GM19238 (cell line): ENCODE data around the gene SCUBE2.
"Not testable (repeated sequence)": the region's sequence is repeated elsewhere in the genome, so short reads cannot be mapped to it uniquely, and the experiment has no call there.

Experiments
- DNase-seq: peaks from one replicate; pipeline ENCODE4 v3.0.0; 2011; ENCODE audit warnings: low spot score; ENCODE audit not compliant: insufficient read length

SCUBE2 gene

GRCh38 chr11:9013373-9013772 is 78.0 kb downstream of the SCUBE2 start:
- no peak for DNase-seq

DNA sequence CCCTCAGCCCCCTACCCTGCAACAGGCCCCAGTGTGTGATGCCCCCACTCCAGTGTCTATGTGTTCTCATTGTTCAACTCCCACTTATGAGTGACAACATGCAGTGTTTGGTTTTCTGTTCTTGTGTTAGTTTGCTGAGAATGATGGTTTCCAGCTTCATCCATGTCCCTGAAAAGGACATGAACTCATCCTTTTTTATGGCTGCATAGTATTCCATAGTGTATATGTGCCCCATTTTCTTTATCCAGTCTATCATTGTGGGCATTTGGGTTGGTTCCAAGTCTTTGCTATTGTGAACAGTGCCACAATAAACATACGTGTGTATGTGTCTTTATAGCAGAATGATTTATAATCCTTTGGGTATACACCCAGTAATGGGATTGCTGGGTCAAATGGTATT is 81.9 kb downstream of the SCUBE2 start:
- not testable (repeated sequence) for DNase-seq

- DNase-seq = no peak
These were observed 82.7 kb downstream of the SCUBE2 start for GRCh38 chr11:9008661-9009060.

- DNase-seq = no peak
These were observed 83.3 kb downstream of the SCUBE2 start for GRCh38 chr11:9008011-9008550.

DNA sequence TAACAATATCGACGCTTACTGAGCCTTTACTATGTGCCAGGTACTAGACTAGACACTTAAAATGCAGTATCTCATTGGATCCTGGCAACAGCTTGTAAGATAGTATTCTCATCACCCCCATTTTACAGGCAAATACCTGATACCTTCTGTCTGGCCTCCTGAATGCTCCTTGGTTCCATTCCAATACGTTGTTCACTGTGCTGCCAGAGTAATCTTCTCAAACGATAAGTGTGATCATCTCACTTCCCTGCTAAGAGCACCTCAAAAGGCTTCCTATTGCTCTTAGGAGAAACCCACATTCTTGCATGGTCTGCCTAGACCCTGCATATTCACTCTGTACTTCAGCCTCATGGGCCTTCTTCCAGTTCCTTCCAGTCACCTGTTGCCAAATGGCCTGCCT is 86.3 kb downstream of the SCUBE2 start:
- no peak for DNase-seq

GRCh38 chr11:9004183-9004926 is 87.0 kb downstream of the SCUBE2 start:
- DNase-seq = no peak

GRCh38 chr11:9003573-9004182 is 87.7 kb downstream of the SCUBE2 start, which contains the start of gene NRIP3:
NRIP3 (minus strand) TSS chr11:9004001; CDS start chr11:9003935, 66 bp downstream.
- DNase-seq = peak; percentile 40

DNA sequence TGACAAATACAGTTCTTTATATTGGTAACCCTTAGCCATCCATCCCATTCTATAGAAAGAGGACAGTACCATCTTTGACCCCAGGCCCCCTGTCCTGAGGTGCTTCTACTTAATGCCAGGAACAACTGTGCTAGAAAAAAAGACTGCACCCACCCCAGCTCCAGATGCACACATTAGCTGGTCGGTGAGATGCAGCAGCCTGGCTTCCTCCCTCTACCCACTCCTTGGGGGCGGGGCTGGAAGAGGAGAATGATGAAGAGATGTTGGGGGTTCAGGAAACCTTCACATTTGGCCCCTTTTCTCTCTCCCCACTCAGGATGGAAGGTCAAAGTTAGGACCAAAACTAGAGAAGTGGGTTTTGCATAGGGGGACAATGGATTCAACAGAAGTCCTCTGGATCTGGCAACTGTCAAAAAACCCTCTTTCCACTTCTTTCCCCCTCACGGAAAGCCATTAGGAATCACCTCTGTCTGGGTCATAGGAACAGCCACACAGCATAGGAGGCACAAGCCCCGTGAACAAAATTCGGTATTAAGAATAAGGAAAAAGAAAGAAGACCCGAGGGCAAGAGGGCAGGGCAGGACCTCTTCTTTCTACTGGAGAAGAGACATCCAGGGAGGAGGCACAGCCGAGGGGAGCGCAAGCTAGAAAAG is 88.4 kb downstream of the SCUBE2 start:
- DNase-seq = no peak

DNA sequence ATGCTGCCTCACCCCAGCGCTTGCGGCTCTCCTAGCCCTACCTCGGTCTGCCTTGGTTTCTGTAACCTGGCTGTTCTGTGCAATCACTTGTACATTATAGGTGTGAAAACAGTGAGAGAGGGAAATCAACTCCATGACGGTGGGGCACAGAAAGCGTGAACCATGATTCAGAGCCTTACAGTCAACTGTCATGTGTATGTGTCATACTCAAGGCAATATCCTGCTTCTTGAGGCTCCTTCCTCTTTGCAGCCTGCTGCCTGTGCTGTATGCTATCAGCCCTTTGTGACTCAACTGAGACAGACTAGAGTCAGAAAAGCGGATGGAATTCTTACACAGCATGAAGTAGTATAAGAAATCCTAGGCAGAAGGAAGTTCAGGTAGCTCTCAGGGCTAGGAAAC is 89.7 kb downstream of the SCUBE2 start:
- no peak for DNase-seq

- DNase-seq = no peak
These were observed 93.4 kb downstream of the SCUBE2 start for GRCh38 chr11:8998017-8998416.

GRCh38 chr11:8997451-8997850 is 93.9 kb downstream of the SCUBE2 start:
- no peak for DNase-seq

DNA sequence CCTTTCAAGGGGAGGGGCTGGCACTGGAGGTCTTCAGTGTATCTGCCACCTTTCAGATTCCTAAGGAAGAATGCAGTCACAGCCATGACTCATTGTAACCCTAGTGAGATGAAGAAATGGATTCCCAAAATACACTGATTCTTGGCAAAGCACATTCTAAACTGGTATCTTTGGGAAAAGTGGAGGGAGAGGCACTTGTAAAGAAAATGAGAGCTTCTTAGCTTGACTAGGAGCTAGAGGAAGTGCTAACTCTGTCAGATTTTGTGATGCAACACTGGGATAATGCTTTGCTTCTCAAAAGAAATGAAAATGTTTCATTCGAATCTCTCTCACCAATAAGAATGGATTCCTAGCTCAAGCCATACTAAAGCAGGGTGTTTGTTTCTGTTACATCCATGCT is 101.9 kb downstream of the SCUBE2 start:
- DNase-seq = no peak

- DNase-seq = no peak
These were observed 102.8 kb downstream of the SCUBE2 start for GRCh38 chr11:8988329-8989234.

DNA sequence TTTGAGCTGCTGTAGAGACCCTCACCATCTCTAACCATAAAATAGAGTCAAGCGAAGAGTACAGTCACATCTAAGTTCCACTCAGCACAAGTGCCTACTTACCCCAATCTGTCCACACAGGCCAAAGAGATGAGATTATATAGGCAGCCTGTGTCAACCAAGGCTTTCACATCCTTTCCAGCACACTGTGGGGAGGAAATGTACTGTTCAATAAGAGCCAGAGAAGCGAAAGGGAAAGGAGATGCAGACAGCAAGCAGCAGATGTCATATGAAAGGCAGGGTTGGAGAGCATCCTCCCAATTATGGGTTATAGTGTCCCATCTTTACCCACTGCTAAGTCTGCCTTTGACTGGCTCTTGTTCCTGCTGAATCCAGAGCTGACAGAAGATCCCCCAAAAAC is 104.0 kb downstream of the SCUBE2 start:
- no peak for DNase-seq

DNA sequence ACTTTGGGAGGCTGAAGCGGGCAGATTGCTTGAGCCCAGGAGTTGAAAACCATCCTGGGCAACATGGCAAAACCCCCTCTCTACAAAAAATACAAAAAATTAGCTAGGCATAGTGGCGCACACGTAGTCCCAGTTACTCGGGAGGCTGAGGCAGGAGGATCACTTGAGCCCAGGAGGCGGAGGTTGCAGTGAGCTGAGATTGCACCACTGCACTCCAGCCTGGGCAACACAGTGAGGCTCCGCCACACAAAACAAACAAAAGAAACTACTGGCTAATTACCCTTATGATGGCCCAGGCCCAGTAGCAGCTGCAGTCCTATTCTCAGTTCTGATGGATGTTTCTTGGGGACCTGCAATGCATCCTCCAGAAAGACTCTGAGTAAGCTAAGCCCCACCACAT is 104.6 kb downstream of the SCUBE2 start:
- not testable (repeated sequence) for DNase-seq

DNA sequence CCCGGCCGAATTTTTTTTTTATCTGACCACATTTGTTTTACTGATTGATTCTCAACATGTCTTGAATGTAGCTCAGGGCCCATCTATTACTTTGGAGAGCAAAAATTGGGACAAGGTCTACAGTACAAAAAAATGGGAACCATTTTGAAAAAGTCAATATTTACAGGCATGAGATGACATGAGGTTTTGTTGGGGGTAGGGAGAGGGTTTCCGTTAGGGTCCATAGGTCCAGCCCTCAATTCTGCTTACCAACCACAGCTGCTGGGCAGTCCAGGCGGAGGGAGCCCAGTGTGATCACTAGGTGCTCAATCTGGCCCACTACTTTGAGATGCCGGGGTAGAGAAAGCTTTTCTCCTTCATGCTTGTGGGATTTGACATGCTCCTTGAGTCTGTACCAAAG is 105.9 kb downstream of the SCUBE2 start:
- no peak for DNase-seq

DNA sequence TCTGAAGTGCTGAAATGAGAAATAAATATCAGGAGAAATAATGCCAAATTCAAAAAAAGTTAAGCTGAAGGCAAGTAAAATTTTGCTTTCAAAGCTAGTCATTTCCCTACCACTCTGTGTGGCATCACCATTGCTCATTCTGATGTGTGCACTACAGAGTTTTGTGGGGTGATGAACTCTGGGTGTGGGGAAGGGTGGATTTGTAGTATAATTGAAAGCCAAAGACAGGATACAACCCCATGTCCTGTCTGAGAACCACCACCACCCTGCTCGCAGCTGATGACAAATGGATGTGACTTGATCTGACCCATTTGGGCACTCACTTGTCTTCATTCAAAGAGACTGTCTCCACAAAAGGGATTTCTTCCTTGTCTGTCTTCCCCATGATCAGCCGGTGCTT is 107.8 kb downstream of the SCUBE2 start:
- DNase-seq = no peak

- DNase-seq = no peak
These were observed 110.9 kb downstream of the SCUBE2 start for GRCh38 chr11:8980485-8980884.

DNA sequence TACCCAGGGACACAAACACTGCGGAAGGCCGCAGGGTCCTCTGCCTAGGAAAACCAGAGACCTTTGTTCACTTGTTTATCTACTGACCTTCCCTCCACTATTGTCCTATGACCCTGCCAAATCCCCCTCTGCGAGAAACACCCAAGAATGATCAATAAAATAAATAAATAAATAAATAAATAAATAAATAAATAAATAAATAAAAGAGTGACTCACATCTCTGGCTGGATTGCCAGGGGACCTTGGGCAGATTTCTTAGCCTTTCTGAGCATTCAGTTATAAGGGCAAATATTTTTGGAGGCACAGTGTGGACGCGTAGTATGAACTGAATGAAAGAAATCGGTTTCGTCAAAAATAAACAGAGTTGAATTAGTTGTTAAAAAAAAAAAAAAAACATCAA is 112.0 kb downstream of the SCUBE2 start:
- DNase-seq = not testable (repeated sequence)

DNA sequence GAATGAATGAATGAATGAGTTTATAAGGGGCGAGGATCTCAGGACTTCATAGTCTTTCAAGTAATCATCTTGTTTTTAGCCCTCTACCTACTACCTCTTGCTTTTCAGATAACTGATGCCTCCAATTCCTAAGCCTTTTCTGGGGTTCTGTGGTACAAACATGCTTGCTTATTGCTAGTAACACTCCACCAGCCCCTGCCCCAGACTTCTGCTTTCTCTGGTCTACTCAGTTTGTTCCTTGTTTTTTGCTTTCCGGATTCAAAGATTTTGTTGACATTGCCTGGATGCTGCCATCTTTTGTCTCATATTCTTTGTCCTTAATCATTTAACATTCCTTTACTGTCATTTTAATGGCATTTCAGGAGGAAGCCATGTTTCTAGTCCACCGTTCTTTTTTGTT is 118.3 kb downstream of the SCUBE2 start:
- no peak for DNase-seq

DNA sequence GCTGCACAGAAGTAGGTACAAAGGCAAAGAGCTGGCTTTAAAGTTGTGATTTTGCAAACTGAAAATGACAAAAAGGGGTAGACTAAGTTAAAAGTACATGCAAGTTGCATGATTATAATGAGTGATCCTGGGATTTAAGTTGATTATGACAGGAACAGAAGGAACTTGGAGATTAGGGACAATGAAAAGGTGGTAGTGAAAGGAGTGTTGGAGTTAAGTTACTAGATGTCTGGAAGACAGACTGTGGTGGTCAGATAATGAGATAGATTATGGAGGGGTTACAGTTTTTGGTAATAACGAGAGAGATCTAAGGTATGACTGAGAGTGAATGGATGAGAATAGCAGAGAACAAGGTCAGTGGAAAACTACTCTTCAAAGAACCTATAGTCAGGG is 119.5 kb downstream of the SCUBE2 start:
- DNase-seq = no peak
